Epithelial cell of esophagus (primary cell): Measurements from ENCODE around the gene RNF175.
A peak's percentile ranks its signal among the peaks of the same experiment; 100 is the strongest.

Experiments used
- DNase-seq: peaks from one replicate; pipeline ENCODE4 v3.0.0; 2010; ENCODE audit warnings: low read depth
- H3K4me3 ChIP-seq: 2 replicates; pipeline ENCODE4 v1.5.1; 2011; ENCODE audit warnings: mild to moderate bottlenecking, low read length, control low read depth
- CTCF ChIP-seq: IDR thresholded peaks from 2 replicates; pipeline ENCODE4 v1.5.1; 2011; ENCODE audit warnings: low read depth, mild to moderate bottlenecking, low read length, control low read depth, inconsistent platforms; ENCODE audit not compliant: insufficient read depth; ENCODE audit errors: missing control alignments

The RNF175 gene

DNA sequence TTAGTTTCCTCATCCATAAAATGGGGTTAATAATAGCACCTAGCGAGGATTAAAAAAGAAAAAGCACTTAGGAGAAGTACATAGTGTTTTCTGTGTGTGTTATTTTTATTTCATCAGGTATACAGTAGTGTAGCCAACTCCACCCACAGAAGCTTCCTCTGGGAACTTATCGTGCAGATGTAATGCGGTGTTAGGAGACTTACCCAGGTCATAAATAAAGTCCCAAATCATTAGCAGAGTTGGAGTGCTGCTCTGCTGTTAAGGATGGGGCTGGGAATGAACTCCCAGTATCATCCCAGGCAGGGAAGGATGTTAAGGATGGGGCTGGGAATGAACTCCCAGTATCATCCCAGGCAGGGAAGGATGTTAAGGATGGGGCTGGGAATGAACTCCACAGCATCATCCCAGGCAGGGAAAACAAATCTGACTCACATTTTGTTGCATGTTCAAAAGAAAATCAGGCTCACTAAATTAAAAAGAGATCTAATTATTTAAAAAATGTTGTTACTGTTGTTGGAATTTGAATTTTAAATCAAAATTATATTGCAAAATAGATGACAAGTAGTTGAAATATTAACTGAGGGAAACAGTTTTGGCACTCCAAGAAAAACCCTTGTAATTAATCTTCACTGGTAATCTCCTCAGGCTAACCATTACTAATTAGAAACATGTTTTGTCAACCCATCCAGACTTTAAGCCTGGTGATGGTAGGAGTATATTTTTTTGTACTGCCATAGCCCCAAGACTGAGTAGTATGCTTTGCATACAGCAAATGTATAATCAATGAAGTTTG is 39.3 kb upstream of the RNF175 start:
- no peak for DNase-seq
- no peak overlapping the region for H3K4me3 ChIP-seq
- no peak for TF ChIP-seq CTCF

GRCh38 chr4:153798420-153798819 is 38.6 kb upstream of the RNF175 start:
- DNase-seq = no peak
- no peak overlapping the region for H3K4me3 ChIP-seq
- no peak for TF ChIP-seq CTCF

DNA sequence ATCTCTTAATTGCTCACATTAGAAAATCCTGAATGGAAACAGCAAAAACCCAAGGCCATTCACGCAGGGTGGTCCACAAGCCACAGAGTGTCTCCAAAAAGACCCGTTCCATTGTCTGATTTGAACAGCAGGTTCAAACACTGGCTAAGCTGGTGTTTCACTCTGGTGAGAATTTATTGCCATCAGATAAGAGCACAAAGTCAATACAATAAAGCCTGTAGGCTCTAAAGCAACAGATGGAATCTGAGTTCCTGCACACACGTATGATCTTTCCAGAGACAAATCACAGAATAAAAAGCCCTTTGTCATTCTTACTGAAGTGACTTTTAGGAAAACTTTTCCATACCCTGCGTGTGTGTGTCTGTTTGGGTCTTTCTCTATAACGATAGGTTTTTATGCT is 34.2 kb upstream of the RNF175 start:
- TF ChIP-seq CTCF = no peak
- H3K4me3 ChIP-seq = no peak overlapping the region
- no peak for DNase-seq

- TF ChIP-seq CTCF = no peak
- no peak for DNase-seq
- peak overlapping the region; percentile 22 for H3K4me3 ChIP-seq
Observed at GRCh38 chr4:153792618-153793247, 32.9 kb upstream of the RNF175 start.

DNA sequence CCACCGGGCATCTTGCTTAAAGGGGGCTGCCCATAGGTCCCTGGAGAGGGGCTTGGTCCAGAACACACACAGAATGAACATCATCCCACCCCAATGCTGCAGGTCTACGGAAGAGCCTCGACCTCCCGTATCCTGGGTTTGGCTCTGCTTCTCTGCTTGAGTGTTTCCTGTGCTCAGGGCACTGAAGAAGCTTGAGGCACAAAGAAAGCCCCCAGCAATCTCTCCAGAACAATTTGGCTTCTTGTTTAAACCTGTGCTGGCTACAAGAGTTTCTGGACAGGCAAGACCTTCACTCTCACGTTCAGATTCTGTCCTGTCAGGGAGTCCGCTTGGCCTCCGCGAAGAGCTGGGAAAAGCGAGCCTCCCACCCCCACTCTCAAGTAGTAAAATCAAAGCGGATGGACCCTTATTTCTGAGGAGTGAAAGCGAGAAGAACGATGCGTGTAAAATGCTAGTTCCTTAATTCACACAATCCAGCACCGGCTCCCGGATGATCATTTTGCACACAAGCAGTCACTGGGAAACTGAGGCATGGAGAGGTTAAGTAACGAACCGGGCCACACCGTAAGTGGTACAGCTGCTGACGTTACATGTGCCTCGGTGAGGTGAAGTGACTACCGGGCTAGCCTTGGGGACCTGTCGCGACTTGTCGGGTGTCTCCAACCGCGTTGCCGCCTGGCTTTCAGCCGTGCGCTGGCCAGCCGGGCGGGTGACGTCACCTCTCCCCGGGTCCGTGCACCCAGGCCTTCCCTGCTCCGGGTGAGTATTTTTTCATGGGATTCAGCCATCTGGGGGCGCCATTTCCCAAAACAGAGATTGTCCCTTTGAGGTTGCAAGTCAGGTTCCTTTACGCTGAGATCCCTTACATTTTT is 32.2 kb upstream of the RNF175 start:
- peak overlapping the region; percentile 22 for H3K4me3 ChIP-seq
- TF ChIP-seq CTCF = peak; percentile 34
- DNase-seq = peak; percentile 76

GRCh38 chr4:153790962-153791551 is 31.2 kb upstream of the RNF175 start:
- TF ChIP-seq CTCF = no peak
- peak; percentile 11 for DNase-seq
- no peak overlapping the region for H3K4me3 ChIP-seq
